Spleen (tissue), 11 donors: ENCODE data around the gene KLHDC8A. TPM values are rescaled to one million over a fixed set of nuclear protein-coding genes. Genes with fewer than 3 reads are reported as not detected.

Experiments used
- DNase-seq: peaks from one replicate; pipeline ENCODE4 v3.0.0-alpha.2; 2020
- H3K27ac ChIP-seq, 8 donors: fragments of 200-600 bp; sonication (generic) in 7 of 8; 1 replicate in 4 of 8; 2 replicates in 4 of 8; pipeline versions ENCODE4 v1.5.0 to v1.8.0; 2016 to 2021; ENCODE audit warnings: inconsistent platforms in 4 of 8, mild to moderate bottlenecking in 4 of 8, moderate library complexity in 1 of 8
- H3K27me3 ChIP-seq, 7 donors: fragments of 200-600 bp; sonication (generic) in 6 of 7; replicated peaks in 1 of 7; 1 replicate in 4 of 7; 2 replicates in 3 of 7; pipeline versions ENCODE4 v1.5.0 to v1.8.0; 2016 to 2021; ENCODE audit warnings: inconsistent platforms in 3 of 7, mild to moderate bottlenecking in 1 of 7
- H3K36me3 ChIP-seq, 6 donors: fragments of 200-600 bp; sonication (generic) in 5 of 6; 1 replicate in 4 of 6; 2 replicates in 2 of 6; pipeline versions ENCODE4 v1.5.0 to v1.8.0; 2016 to 2021; ENCODE audit warnings: inconsistent platforms in 2 of 6
- H3K4me1 ChIP-seq, 6 donors: fragments of 200-600 bp; sonication (generic) in 5 of 6; 1 replicate in 3 of 6; 2 replicates in 3 of 6; pipeline versions ENCODE4 v1.5.0 to v1.8.0; 2016 to 2021; ENCODE audit warnings: inconsistent platforms in 3 of 6
- H3K4me3 ChIP-seq, 8 donors: fragments of 200-600 bp; sonication (generic) in 7 of 8; 1 replicate in 4 of 8; 2 replicates in 4 of 8; pipeline versions ENCODE4 v1.5.0 to v1.8.0; 2016 to 2021; ENCODE audit warnings: inconsistent platforms in 4 of 8, mild to moderate bottlenecking in 4 of 8, moderate library complexity in 2 of 8
- H3K9me3 ChIP-seq, 8 donors: fragments of 200-600 bp; sonication (generic) in 7 of 8; 1 replicate in 4 of 8; 2 replicates in 4 of 8; pipeline versions ENCODE4 v1.5.0 to v1.8.0; 2016 to 2021; ENCODE audit warnings: inconsistent platforms in 4 of 8
- POLR2A ChIP-seq, 3 donors: fragments of 450-650 bp; IDR thresholded peaks; one replicate each; pipeline ENCODE4 v1.5.1; 2017; ENCODE audit warnings: antibody characterized with exemption in 3 of 3, mild to moderate bottlenecking in 1 of 3
- POLR2AphosphoS5 ChIP-seq, 3 donors: sonication (generic); formaldehyde crosslinking; IDR thresholded peaks; one replicate each; pipeline ENCODE4 v1.5.1; 2017; ENCODE audit warnings: antibody characterized with exemption in 3 of 3
- WGBS, 5 donors: extraction: QIAGEN DNeasy Blood & Tissue Kit in 3 of 5; methylation state at CpG; one replicate each; pipeline versions ENCODE4 v1.1.5 to v1.1.7; 2013 to 2018; 5-methylcytosine and 5-hydroxymethylcytosine counted together
- intact Hi-C: fragments of 100-400 bp; cut with DNase I; formaldehyde crosslinking; loops from one replicate; pipeline ENCODE4 v1.15.0; 2023; ENCODE audit warnings: low total_unique reads
- polyA plus RNA-seq, 3 donors: library from polyadenylated mRNA; stranded (reverse); fragments of 200-250 nt; gene quantifications; one replicate each; pipeline ENCODE4 v1.2.1, GENCODE V29; 2013
- small RNA-seq, 4 donors: library from RNA; depleted of rRNA; stranded (forward); fragments of <200 nt; gene quantifications; one replicate each; pipeline ENCODE3, GENCODE V24; 2016
- total RNA-seq, 7 donors: library from RNA; depleted of rRNA in 3 of 7; stranded (reverse); fragments of >200 nt in 3 of 7; fragmentation: NEBNext Ultra II Directional in 4 of 7; extraction: Animal tissue kit (Norgen Biotek cat#: 25700) in 4 of 7; gene quantifications; one replicate each; pipeline versions ENCODE4 v1.1.0 to v1.2.1, GENCODE V29; 2016 to 2021
- TF ChIP-seq, protein P1 (sequence below), 11 experiments: fragments of 200-600 bp in 7 of 11; fragments of 450-650 bp in 4 of 11; sonication (generic) in 4 of 11; IDR thresholded peaks in 8 of 11; conservative IDR thresholded peaks in 3 of 11; 1 replicate in 7 of 11; 2 replicates in 4 of 11; pipeline versions ENCODE4 v1.4.0 to v1.8.0; 2016 to 2021; ENCODE audit warnings: antibody characterized with exemption in 11 of 11, inconsistent platforms in 4 of 11, mild to moderate bottlenecking in 1 of 11
- donor health status: healthy with polysubstance abuse.
- donor health status: DM: no; HTN: no; CAD: no; lungs with moderate emphysema.
- donor health status: DM: no; HTN: no; CAD: no.
- donor health status: Bipolar disorder and iron deficiency.
- donor health status: healthy.
- donor health status: DM: no; HTN: no; CAD: no.
- donor health status: DM: yes; HTN: yes; CAD: no.

KLHDC8A gene
- total and polyA plus RNA-seq, 10 donors, result 0.17 to 2.8 (median 0.48) TPM; not detected in 3

- intact Hi-C loops, result no loop called here
- DNase-seq, result no peak
- H3K4me3 ChIP-seq, result no peak overlapping the region
- H3K4me1 ChIP-seq, result peaks cover 39 to 100% (median 58%) of the 10 kb centered on the region in 6 donors
- no peak for TF ChIP-seq POLR2A (IDR thresholded peaks at IDR 0.05)
- peak in 1 of 3 donors; percentile 19 for TF ChIP-seq POLR2AphosphoS5 (IDR thresholded peaks at IDR 0.05)
- H3K36me3 ChIP-seq, result no peaks in the 10 kb centered on the region
- H3K27ac ChIP-seq, result peak overlapping the region in 3 of 8 donors; percentile 20 to 51 (median 23)
- H3K27me3 ChIP-seq, result no peaks in the 10 kb centered on the region
- 63 to 80% (median 71%) methylated on average over 4 to 6 of the region's 6 CpGs for WGBS, 5 donors
- H3K9me3 ChIP-seq, result no peaks in the 10 kb centered on the region
Observed at GRCh38 chr1:205291596-205291995, 65.1 kb downstream of the KLHDC8A start.

- DNase-seq, result peak; percentile 95
Observed at GRCh38 chr1:205287767-205288559, 68.8 kb downstream of the KLHDC8A start.

GRCh38 chr1:205287076-205287475 lies 69.6 kb downstream of the KLHDC8A start:
- H3K27ac ChIP-seq, result peak overlapping the region; percentile 61 to 92 (median 86)
- TF ChIP-seq POLR2A (IDR thresholded peaks at IDR 0.05) (no peak), POLR2AphosphoS5 (IDR thresholded peaks at IDR 0.05) (no peak)
- TF ChIP-seq, protein P1, sequence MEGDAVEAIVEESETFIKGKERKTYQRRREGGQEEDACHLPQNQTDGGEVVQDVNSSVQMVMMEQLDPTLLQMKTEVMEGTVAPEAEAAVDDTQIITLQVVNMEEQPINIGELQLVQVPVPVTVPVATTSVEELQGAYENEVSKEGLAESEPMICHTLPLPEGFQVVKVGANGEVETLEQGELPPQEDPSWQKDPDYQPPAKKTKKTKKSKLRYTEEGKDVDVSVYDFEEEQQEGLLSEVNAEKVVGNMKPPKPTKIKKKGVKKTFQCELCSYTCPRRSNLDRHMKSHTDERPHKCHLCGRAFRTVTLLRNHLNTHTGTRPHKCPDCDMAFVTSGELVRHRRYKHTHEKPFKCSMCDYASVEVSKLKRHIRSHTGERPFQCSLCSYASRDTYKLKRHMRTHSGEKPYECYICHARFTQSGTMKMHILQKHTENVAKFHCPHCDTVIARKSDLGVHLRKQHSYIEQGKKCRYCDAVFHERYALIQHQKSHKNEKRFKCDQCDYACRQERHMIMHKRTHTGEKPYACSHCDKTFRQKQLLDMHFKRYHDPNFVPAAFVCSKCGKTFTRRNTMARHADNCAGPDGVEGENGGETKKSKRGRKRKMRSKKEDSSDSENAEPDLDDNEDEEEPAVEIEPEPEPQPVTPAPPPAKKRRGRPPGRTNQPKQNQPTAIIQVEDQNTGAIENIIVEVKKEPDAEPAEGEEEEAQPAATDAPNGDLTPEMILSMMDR (IDR thresholded peaks at IDR 0.05 in 8 of 11, conservative IDR thresholded peaks at IDR 0.05 in 3 of 11), result no peak
- H3K4me1 ChIP-seq, result peaks cover 52 to 100% (median 73%) of the 10 kb centered on the region in 6 donors

More at GRCh38 chr1:205287767-205288559, 68.8 kb downstream of the KLHDC8A start:
- TF ChIP-seq POLR2AphosphoS5 (IDR thresholded peaks at IDR 0.05) (peak in 2 of 3 donors; percentile 74 to 86), POLR2A (IDR thresholded peaks at IDR 0.05) (no peak)
- TF ChIP-seq, protein P1 (IDR thresholded peaks at IDR 0.05 in 8 of 11, conservative IDR thresholded peaks at IDR 0.05 in 3 of 11), result peak in 3 of 11 experiments; percentile 16 to 28 (median 27)
- intact Hi-C loops, result no loop called here
- Histone ChIP-seq H3K27ac (peak overlapping the region; percentile 61 to 92 (median 86)), H3K36me3 (no peaks in the 10 kb centered on the region), H3K4me3 (peak overlapping the region in 1 of 8 donors; percentile 55), H3K4me1 (peaks cover 53 to 100% (median 70%) of the 10 kb centered on the region in 6 donors), H3K9me3 (no peaks in the 10 kb centered on the region), H3K27me3 (no peaks in the 10 kb centered on the region)
- 15 to 22% (median 17%) methylated on average over 8 of the region's 8 CpGs for WGBS, 5 donors

GRCh38 chr1:205286335-205286950 lies 70.3 kb downstream of the KLHDC8A start:
- DNase-seq, result peak; percentile 89

More at GRCh38 chr1:205287076-205287475, 69.6 kb downstream of the KLHDC8A start:
- H3K27me3 ChIP-seq, result no peaks in the 10 kb centered on the region
- no peak for DNase-seq
- peak overlapping the region in 1 of 8 donors; percentile 55 for H3K4me3 ChIP-seq
- intact Hi-C loops, result no loop called here
- 80 to 93% (median 90%) methylated on average over 3 of the region's 3 CpGs for WGBS, 5 donors
- H3K9me3 ChIP-seq, result no peaks in the 10 kb centered on the region
- no peaks in the 10 kb centered on the region for H3K36me3 ChIP-seq

More at GRCh38 chr1:205286335-205286950, 70.3 kb downstream of the KLHDC8A start:
- 41 to 56% (median 55%) methylated on average over 8 to 9 of the region's 9 CpGs for WGBS, 5 donors
- intact Hi-C loops, result no loop called here
- Histone ChIP-seq H3K36me3 (no peaks in the 10 kb centered on the region), H3K27ac (peak overlapping the region; percentile 61 to 92 (median 86)), H3K4me1 (peaks cover 47 to 100% (median 68%) of the 10 kb centered on the region in 6 donors), H3K27me3 (no peaks in the 10 kb centered on the region), H3K9me3 (no peaks in the 10 kb centered on the region), H3K4me3 (peak overlapping the region in 5 of 8 donors; percentile 6 to 55 (median 15))
- TF ChIP-seq POLR2AphosphoS5 (IDR thresholded peaks at IDR 0.05), result peak; percentile 61 to 83 (median 67)
- no peak for TF ChIP-seq POLR2A (IDR thresholded peaks at IDR 0.05)

Small RNAs within 50 kb of the gene (small RNA-seq; reads per million reads assigned to genes)
- 0 reads per million in 4 donors for gene SNRPGP10

Other genes starting within 250 kb of the KLHDC8A start
- 10 to 100 TPM; 16.7 to 23.4 (median 18.3) TPM for gene RBBP5, start 234.9 kb downstream of the KLHDC8A start, total RNA-seq
- gene RBBP5, start 234.9 kb downstream of the KLHDC8A start, polyA plus RNA-seq, result 1 to 10 TPM; 4.2 to 7.5 (median 4.6) TPM
- 10 to 100 TPM; 12.8 to 24.3 (median 18.2) TPM for gene DSTYK, start 145.2 kb downstream of the KLHDC8A start, total RNA-seq
- 1 to 10 TPM; 2.2 to 5.0 (median 2.3) TPM for gene DSTYK, start 145.2 kb downstream of the KLHDC8A start, polyA plus RNA-seq
- gene TMCC2, start 129.0 kb downstream of the KLHDC8A start, total RNA-seq, result 100 to 1,000 TPM in 1 of 7 donors, 10 to 100 TPM in 3, 1 to 10 TPM in 3; 2.9 to 146 (median 11.3) TPM
- gene TMCC2, start 129.0 kb downstream of the KLHDC8A start, polyA plus RNA-seq, result 10 to 100 TPM in 1 of 3 donors, 1 to 10 TPM in 1, under 1 TPM in 1; 0.74 to 11.9 (median 1.2) TPM
- 10 to 100 TPM in 6 of 7 donors, 1 to 10 TPM in 1; 9.3 to 32.7 (median 20.0) TPM for gene NUAK2, start 35.2 kb downstream of the KLHDC8A start, total RNA-seq
- 1 to 10 TPM; 5.7 to 6.6 (median 5.8) TPM for gene NUAK2, start 35.2 kb downstream of the KLHDC8A start, polyA plus RNA-seq
- gene LEMD1, start 65.1 kb upstream of the KLHDC8A start, total RNA-seq, result not detected
- gene LEMD1, start 65.1 kb upstream of the KLHDC8A start, polyA plus RNA-seq, result not detected
- gene BLACAT1, start 99.1 kb upstream of the KLHDC8A start, total RNA-seq, result under 1 TPM in 5 of 7 donors, not detected in 2; 0.19 to 0.51 (median 0.24) TPM
- gene BLACAT1, start 99.1 kb upstream of the KLHDC8A start, polyA plus RNA-seq, result under 1 TPM in 1 of 3 donors, not detected in 2; 0.02 TPM
- gene CDK18, start 147.7 kb upstream of the KLHDC8A start, total RNA-seq, result 10 to 100 TPM; 14.1 to 25.3 (median 22.4) TPM
- gene CDK18, start 147.7 kb upstream of the KLHDC8A start, polyA plus RNA-seq, result 10 to 100 TPM in 1 of 3 donors, 1 to 10 TPM in 2; 3.5 to 15.3 (median 5.5) TPM